ENCODE measurements around the gene LSG1. TPM values are rescaled to one million over a fixed set of nuclear protein-coding genes. Genes with fewer than 3 reads are reported as not detected.

Gene LSG1
- total and polyA plus RNA-seq, 2 donors from 2014 or later: 14.8 to 33.3 TPM

GRCh38 chr3:194676471-194676870, 4.5 kb upstream of the LSG1 start:
- intact Hi-C loops (cut with DNase I): no loop called here
- DNase-seq (no peak), FAIRE-seq (no peak)
- H3K9ac ChIP-seq (ENCODE audit: low read length in 3 of 3): no peak overlapping the region
- H3K9me3 ChIP-seq (ENCODE audit: control insufficient read depth in 2 of 3, insufficient read depth in 1 of 3, low read length in 3 of 3): no peaks in the 10 kb centered on the region
- no peak overlapping the region for H3K4me3 ChIP-seq (ENCODE audit: low read length in 3 of 3)
- no peak overlapping the region for H3K27ac ChIP-seq (ENCODE audit: low read depth in 2 of 2, low read length in 2 of 2)
- TF ChIP-seq, protein P1, sequence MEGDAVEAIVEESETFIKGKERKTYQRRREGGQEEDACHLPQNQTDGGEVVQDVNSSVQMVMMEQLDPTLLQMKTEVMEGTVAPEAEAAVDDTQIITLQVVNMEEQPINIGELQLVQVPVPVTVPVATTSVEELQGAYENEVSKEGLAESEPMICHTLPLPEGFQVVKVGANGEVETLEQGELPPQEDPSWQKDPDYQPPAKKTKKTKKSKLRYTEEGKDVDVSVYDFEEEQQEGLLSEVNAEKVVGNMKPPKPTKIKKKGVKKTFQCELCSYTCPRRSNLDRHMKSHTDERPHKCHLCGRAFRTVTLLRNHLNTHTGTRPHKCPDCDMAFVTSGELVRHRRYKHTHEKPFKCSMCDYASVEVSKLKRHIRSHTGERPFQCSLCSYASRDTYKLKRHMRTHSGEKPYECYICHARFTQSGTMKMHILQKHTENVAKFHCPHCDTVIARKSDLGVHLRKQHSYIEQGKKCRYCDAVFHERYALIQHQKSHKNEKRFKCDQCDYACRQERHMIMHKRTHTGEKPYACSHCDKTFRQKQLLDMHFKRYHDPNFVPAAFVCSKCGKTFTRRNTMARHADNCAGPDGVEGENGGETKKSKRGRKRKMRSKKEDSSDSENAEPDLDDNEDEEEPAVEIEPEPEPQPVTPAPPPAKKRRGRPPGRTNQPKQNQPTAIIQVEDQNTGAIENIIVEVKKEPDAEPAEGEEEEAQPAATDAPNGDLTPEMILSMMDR (IDR thresholded peaks at IDR 0.05; ENCODE audit: borderline replicate concordance, extremely low read depth, insufficient read depth): no peak
- no peaks in the 10 kb centered on the region for H3K36me3 ChIP-seq (ENCODE audit: control insufficient read depth in 2 of 3, insufficient read depth in 3 of 3, low read length in 3 of 3)
- no peaks in the 10 kb centered on the region for H3K4me1 ChIP-seq (ENCODE audit: control insufficient read depth in 2 of 3, insufficient read depth in 2 of 3, low read depth in 1 of 3, low read length in 3 of 3)
- H3K27me3 ChIP-seq (ENCODE audit: control insufficient read depth, insufficient read depth, low read length): no peaks in the 10 kb centered on the region

DNA sequence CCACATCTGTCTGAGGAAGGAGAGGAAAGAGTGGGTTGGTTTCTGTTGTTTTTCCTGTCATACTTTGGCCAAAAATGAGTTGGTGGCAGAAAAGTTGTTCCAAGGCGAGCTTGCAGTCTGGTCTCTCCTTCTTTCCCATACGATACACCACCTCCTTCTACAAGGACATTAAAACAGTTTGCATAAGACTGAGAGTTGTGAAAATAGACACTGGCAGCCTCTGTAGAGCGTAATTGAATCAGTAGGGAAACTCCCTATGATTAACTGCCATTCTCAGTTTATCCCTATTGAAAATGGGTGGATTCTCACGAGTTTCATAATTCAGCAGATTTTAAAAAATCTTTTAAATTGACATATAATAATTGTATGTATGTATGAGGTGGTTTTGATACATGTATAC, 3.7 kb upstream of the LSG1 start:
- H3K9me3 ChIP-seq (ENCODE audit: control insufficient read depth in 2 of 3, insufficient read depth in 1 of 3, low read length in 3 of 3): no peaks in the 10 kb centered on the region
- H3K4me1 ChIP-seq (ENCODE audit: control insufficient read depth in 2 of 3, insufficient read depth in 2 of 3, low read depth in 1 of 3, low read length in 3 of 3): peaks cover 0 to 7% (median 7%) of the 10 kb centered on the region in 3 donors
- no peak overlapping the region for H3K9ac ChIP-seq (ENCODE audit: low read length in 3 of 3)
- TF ChIP-seq, protein P1 (IDR thresholded peaks at IDR 0.05; ENCODE audit: borderline replicate concordance, extremely low read depth, insufficient read depth): no peak
- DNase-seq (no peak), FAIRE-seq (no peak)
- no peak overlapping the region for H3K4me3 ChIP-seq (ENCODE audit: low read length in 3 of 3)
- H3K36me3 ChIP-seq (ENCODE audit: control insufficient read depth in 2 of 3, insufficient read depth in 3 of 3, low read length in 3 of 3): no peaks in the 10 kb centered on the region
- H3K27me3 ChIP-seq (ENCODE audit: control insufficient read depth, insufficient read depth, low read length): no peaks in the 10 kb centered on the region
- no peak overlapping the region for H3K27ac ChIP-seq (ENCODE audit: low read depth in 2 of 2, low read length in 2 of 2)
- intact Hi-C loops (cut with DNase I): no loop called here

DNA sequence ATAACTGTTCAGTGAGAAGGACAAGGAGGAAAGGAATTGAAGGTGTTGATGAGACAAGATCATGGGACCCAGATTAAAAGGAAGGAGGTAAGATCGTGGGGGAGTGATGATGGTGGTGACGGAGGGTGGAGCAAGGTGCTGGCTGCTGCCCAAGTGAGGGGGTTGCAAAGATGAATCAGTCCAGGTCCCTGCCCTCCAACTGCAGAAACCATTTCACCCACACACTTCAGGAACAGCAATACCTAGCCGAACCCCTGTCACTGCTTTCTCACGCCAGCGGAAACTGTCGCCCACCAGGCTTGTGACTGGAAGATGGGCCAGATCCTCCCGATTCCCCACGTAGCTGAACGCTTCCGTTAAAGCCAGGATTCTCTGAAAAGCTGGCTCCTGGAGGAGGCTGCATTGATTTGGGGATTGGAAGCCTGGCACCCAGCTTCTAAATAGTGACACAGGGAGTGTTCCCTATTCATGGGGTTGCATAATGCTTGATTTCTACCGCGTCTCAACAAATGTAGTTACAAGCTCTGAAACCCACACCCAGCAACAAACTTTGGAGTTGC, 3.2 kb upstream of the LSG1 start:
- Histone ChIP-seq H3K4me1 (ENCODE audit: control insufficient read depth in 2 of 3, insufficient read depth in 2 of 3, low read depth in 1 of 3, low read length in 3 of 3) (peaks cover 0 to 11% (median 8%) of the 10 kb centered on the region in 3 donors), H3K4me3 (ENCODE audit: low read length in 3 of 3) (no peak overlapping the region), H3K9ac (ENCODE audit: low read length in 3 of 3) (no peak overlapping the region), H3K36me3 (ENCODE audit: control insufficient read depth in 2 of 3, insufficient read depth in 3 of 3, low read length in 3 of 3) (no peaks in the 10 kb centered on the region), H3K27me3 (ENCODE audit: control insufficient read depth, insufficient read depth, low read length) (no peaks in the 10 kb centered on the region), H3K9me3 (ENCODE audit: control insufficient read depth in 2 of 3, insufficient read depth in 1 of 3, low read length in 3 of 3) (no peaks in the 10 kb centered on the region), H3K27ac (ENCODE audit: low read depth in 2 of 2, low read length in 2 of 2) (no peak overlapping the region)
- intact Hi-C loops (cut with DNase I): no loop called here
- DNase-seq (no peak), FAIRE-seq (no peak)
- TF ChIP-seq, protein P1 (IDR thresholded peaks at IDR 0.05; ENCODE audit: borderline replicate concordance, extremely low read depth, insufficient read depth): no peak

GRCh38 chr3:194673761-194674160, 1.8 kb upstream of the LSG1 start:
- TF ChIP-seq, protein P1 (IDR thresholded peaks at IDR 0.05; ENCODE audit: borderline replicate concordance, extremely low read depth, insufficient read depth): no peak
- Histone ChIP-seq H3K27ac (ENCODE audit: low read depth in 2 of 2, low read length in 2 of 2) (no peak overlapping the region), H3K36me3 (ENCODE audit: control insufficient read depth in 2 of 3, insufficient read depth in 3 of 3, low read length in 3 of 3) (peaks cover 0 to 2% (median 2%) of the 10 kb centered on the region in 3 donors), H3K9me3 (ENCODE audit: control insufficient read depth in 2 of 3, insufficient read depth in 1 of 3, low read length in 3 of 3) (no peaks in the 10 kb centered on the region), H3K9ac (ENCODE audit: low read length in 3 of 3) (no peak overlapping the region), H3K4me3 (ENCODE audit: low read length in 3 of 3) (no peak overlapping the region), H3K4me1 (ENCODE audit: control insufficient read depth in 2 of 3, insufficient read depth in 2 of 3, low read depth in 1 of 3, low read length in 3 of 3) (peaks cover 0 to 11% (median 8%) of the 10 kb centered on the region in 3 donors), H3K27me3 (ENCODE audit: control insufficient read depth, insufficient read depth, low read length) (no peaks in the 10 kb centered on the region)
- DNase-seq (no peak), FAIRE-seq (no peak)
- intact Hi-C loops (cut with DNase I): no loop called here

All from kidney (tissue), 14 donors.